Natural killer cell (primary cell): Measurements from ENCODE around the gene ZNF593OS. TPM values are rescaled to one million over a fixed set of nuclear protein-coding genes. Genes with fewer than 3 reads are reported as not detected.

Experiments
- ATAC-seq, 3 donors: fragments of 150-1000 bp in 2 of 3; fragments of 200-7000 bp in 1 of 3; cut with Tn5 transposase; 1 replicate in 1 of 3; 2 replicates in 2 of 3; pipeline ENCODE4 v1.10.0; 2021; ENCODE audit warnings: mild to moderate bottlenecking in 2 of 3, moderate library complexity in 2 of 3
- DNase-seq, 2 donors: peaks; one replicate each; pipeline versions ENCODE4 v3.0.0 to v3.0.0-alpha.2; 2013 to 2021; ENCODE audit warnings: mixed read lengths in 1 of 2
- H3K27ac ChIP-seq: one replicate; pipeline ENCODE4 v1.5.1; 2013; ENCODE audit warnings: mild to moderate bottlenecking, low read length
- H3K27me3 ChIP-seq: one replicate; pipeline ENCODE4 v1.6.1; 2013; ENCODE audit warnings: low read length; ENCODE audit not compliant: control insufficient read depth, insufficient read depth
- H3K36me3 ChIP-seq: one replicate; pipeline ENCODE4 v1.6.1; 2013; ENCODE audit warnings: low read length; ENCODE audit not compliant: control insufficient read depth, insufficient read depth
- H3K4me1 ChIP-seq: one replicate; pipeline ENCODE4 v1.6.1; 2013; ENCODE audit warnings: low read length; ENCODE audit not compliant: control insufficient read depth, insufficient read depth
- H3K4me3 ChIP-seq: one replicate; pipeline ENCODE4 v1.5.1; 2013; ENCODE audit warnings: low read length
- H3K9me3 ChIP-seq: one replicate; pipeline ENCODE4 v1.6.1; 2013; ENCODE audit warnings: low read length; ENCODE audit not compliant: control insufficient read depth, insufficient read depth
- H3K27ac Mint-ChIP-seq, 2 donors: one replicate each; pipeline ENCODE4 v1.8.0; 2022; ENCODE audit warnings: mild to moderate bottlenecking in 2 of 2, mixed read lengths in 2 of 2, moderate library complexity in 1 of 2
- H3K27me3 Mint-ChIP-seq, 2 donors: one replicate each; pipeline ENCODE4 v1.8.0; 2022; ENCODE audit warnings: low read depth in 2 of 2, mixed read lengths in 2 of 2
- H3K36me3 Mint-ChIP-seq: one replicate; pipeline ENCODE4 v1.8.0; 2022; ENCODE audit warnings: mixed read lengths
- H3K4me1 Mint-ChIP-seq, 2 donors: one replicate each; pipeline ENCODE4 v1.8.0; 2022; ENCODE audit warnings: mixed read lengths in 2 of 2
- H3K4me3 Mint-ChIP-seq: one replicate; pipeline ENCODE4 v1.8.0; 2022; ENCODE audit warnings: mild to moderate bottlenecking, moderate library complexity, mixed read lengths
- H3K9me3 Mint-ChIP-seq, 2 donors: one replicate each; pipeline ENCODE4 v1.8.0; 2022; ENCODE audit warnings: mixed read lengths in 2 of 2
- WGBS: methylation state at CpG from one replicate; pipeline ENCODE4 v1.1.7; 2013; ENCODE audit warnings: missing lambda C conversion rate; ENCODE audit not compliant: insufficient coverage; 5-methylcytosine and 5-hydroxymethylcytosine counted together
- intact Hi-C: fragments of 100-400 bp; cut with micrococcal nuclease; formaldehyde crosslinking; loops from one replicate; pipeline ENCODE4 v1.14.2; 2022
- total RNA-seq, 4 donors: library from RNA; stranded (reverse); fragments of 120-200 nt in 1 of 4; gene quantifications; one replicate each; pipeline versions ENCODE4 v1.2.3 to v1.2.4, GENCODE V29; 2013 to 2022
- TF ChIP-seq, protein P1 (sequence below): fragments of 200-600 bp; IDR thresholded peaks from one replicate; pipeline ENCODE4 v1.8.0; 2022; ENCODE audit warnings: antibody characterized with exemption

The ZNF593OS gene
- total RNA-seq, 3 donors from 2014 or later (not counting 1 experiment from before 2014, with no cell fraction given): not detected

GRCh38 chr1:26145041-26145959, 26.3 kb downstream of the ZNF593OS start:
- Histone ChIP-seq H3K27me3 (no peaks in the 10 kb centered on the region), H3K9me3 (no peaks in the 10 kb centered on the region), H3K27ac (no peak overlapping the region), H3K36me3 (no peaks in the 10 kb centered on the region), H3K4me1 (peaks cover 4% of the 10 kb centered on the region), H3K4me3 (no peak overlapping the region)
- TF ChIP-seq, protein P1, sequence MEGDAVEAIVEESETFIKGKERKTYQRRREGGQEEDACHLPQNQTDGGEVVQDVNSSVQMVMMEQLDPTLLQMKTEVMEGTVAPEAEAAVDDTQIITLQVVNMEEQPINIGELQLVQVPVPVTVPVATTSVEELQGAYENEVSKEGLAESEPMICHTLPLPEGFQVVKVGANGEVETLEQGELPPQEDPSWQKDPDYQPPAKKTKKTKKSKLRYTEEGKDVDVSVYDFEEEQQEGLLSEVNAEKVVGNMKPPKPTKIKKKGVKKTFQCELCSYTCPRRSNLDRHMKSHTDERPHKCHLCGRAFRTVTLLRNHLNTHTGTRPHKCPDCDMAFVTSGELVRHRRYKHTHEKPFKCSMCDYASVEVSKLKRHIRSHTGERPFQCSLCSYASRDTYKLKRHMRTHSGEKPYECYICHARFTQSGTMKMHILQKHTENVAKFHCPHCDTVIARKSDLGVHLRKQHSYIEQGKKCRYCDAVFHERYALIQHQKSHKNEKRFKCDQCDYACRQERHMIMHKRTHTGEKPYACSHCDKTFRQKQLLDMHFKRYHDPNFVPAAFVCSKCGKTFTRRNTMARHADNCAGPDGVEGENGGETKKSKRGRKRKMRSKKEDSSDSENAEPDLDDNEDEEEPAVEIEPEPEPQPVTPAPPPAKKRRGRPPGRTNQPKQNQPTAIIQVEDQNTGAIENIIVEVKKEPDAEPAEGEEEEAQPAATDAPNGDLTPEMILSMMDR: peak; percentile 79
- Mint-ChIP-seq H3K36me3 (no peaks in the 10 kb centered on the region), H3K27ac (no peak overlapping the region), H3K4me3 (no peak overlapping the region), H3K27me3 (peaks cover 21 to 28% of the 10 kb centered on the region in 2 donors), H3K9me3 (no peaks in the 10 kb centered on the region), H3K4me1 (peaks cover 0 to 5% of the 10 kb centered on the region in 2 donors)
- intact Hi-C loops: loop anchor here (1.0 to 5.0 kb wide), 2 partner anchors 40 to 108 kb away; no protein-coding TSS in a partner anchor
- 39% methylated on average over 18 of the region's 19 CpGs for WGBS
- DNase-seq: peak; percentile 55 to 89
- ATAC-seq: peak; percentile 73 to 87 (median 76)

DNA sequence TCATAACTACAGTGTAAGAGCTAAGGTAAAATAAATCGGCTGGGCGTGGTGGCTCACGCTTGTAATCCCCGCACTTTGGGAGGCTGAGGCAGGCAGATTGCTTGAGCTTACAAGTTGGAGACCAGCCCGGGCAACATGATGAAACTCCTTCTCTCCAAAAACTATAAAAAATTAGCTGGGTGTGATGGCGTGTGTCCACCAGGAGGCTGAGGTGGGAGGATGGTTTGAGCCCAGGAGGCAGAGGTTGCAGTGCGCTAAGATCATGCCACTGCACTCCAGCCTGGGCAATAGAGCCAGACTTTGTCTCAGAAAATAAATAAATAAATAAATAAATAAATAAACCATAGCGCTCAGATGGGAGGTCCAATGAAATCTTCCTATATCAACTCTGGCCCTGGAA, 29.5 kb downstream of the ZNF593OS start:
- no peak overlapping the region for H3K4me3 ChIP-seq
- ATAC-seq: no peak
- Mint-ChIP-seq H3K36me3 (no peaks in the 10 kb centered on the region), H3K4me3 (no peak overlapping the region), H3K27me3 (peaks cover 11 to 16% of the 10 kb centered on the region in 2 donors), H3K9me3 (no peaks in the 10 kb centered on the region), H3K27ac (no peak overlapping the region), H3K4me1 (peaks cover 0 to 5% of the 10 kb centered on the region in 2 donors)
- DNase-seq: no peak
- intact Hi-C loops: no loop called here
- no peak overlapping the region for H3K27ac ChIP-seq
- no peaks in the 10 kb centered on the region for H3K9me3 ChIP-seq
- no peaks in the 10 kb centered on the region for H3K36me3 ChIP-seq
- H3K27me3 ChIP-seq: no peaks in the 10 kb centered on the region
- TF ChIP-seq, protein P1: no peak
- peaks cover 4% of the 10 kb centered on the region for H3K4me1 ChIP-seq
- 92% methylated on average over 4 of the region's 8 CpGs for WGBS

GRCh38 chr1:26138974-26139558, 32.6 kb downstream of the ZNF593OS start:
- ATAC-seq: no peak
- 49% methylated on average over 3 of the region's 3 CpGs for WGBS
- Mint-ChIP-seq H3K27ac (no peak overlapping the region), H3K9me3 (no peaks in the 10 kb centered on the region), H3K4me1 (no peaks in the 10 kb centered on the region), H3K4me3 (no peak overlapping the region), H3K36me3 (no peaks in the 10 kb centered on the region), H3K27me3 (peaks cover 10 to 28% of the 10 kb centered on the region in 2 donors)
- Histone ChIP-seq H3K27me3 (no peaks in the 10 kb centered on the region), H3K27ac (no peak overlapping the region), H3K36me3 (no peaks in the 10 kb centered on the region), H3K9me3 (no peaks in the 10 kb centered on the region), H3K4me3 (no peak overlapping the region), H3K4me1 (no peaks in the 10 kb centered on the region)
- peak in 1 of 2 donors; percentile 27 for DNase-seq
- TF ChIP-seq, protein P1: no peak
- intact Hi-C loops: no loop called here
